ENCODE measurements around the gene ADAMTS10. TPM values are rescaled to one million over a fixed set of nuclear protein-coding genes. Genes with fewer than 3 reads are reported as not detected.

Gene ADAMTS10
- total RNA-seq, 1 donor from 2014 or later, result 5.8 TPM

GRCh38 chr19:8584965-8585893, 25.3 kb downstream of the ADAMTS10 start:
- no peak for TF ChIP-seq EZH2phosphoT487 (IDR thresholded peaks at IDR 0.05)
- TF ChIP-seq, protein P1, sequence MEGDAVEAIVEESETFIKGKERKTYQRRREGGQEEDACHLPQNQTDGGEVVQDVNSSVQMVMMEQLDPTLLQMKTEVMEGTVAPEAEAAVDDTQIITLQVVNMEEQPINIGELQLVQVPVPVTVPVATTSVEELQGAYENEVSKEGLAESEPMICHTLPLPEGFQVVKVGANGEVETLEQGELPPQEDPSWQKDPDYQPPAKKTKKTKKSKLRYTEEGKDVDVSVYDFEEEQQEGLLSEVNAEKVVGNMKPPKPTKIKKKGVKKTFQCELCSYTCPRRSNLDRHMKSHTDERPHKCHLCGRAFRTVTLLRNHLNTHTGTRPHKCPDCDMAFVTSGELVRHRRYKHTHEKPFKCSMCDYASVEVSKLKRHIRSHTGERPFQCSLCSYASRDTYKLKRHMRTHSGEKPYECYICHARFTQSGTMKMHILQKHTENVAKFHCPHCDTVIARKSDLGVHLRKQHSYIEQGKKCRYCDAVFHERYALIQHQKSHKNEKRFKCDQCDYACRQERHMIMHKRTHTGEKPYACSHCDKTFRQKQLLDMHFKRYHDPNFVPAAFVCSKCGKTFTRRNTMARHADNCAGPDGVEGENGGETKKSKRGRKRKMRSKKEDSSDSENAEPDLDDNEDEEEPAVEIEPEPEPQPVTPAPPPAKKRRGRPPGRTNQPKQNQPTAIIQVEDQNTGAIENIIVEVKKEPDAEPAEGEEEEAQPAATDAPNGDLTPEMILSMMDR (IDR thresholded peaks at IDR 0.05), result no peak

DNA sequence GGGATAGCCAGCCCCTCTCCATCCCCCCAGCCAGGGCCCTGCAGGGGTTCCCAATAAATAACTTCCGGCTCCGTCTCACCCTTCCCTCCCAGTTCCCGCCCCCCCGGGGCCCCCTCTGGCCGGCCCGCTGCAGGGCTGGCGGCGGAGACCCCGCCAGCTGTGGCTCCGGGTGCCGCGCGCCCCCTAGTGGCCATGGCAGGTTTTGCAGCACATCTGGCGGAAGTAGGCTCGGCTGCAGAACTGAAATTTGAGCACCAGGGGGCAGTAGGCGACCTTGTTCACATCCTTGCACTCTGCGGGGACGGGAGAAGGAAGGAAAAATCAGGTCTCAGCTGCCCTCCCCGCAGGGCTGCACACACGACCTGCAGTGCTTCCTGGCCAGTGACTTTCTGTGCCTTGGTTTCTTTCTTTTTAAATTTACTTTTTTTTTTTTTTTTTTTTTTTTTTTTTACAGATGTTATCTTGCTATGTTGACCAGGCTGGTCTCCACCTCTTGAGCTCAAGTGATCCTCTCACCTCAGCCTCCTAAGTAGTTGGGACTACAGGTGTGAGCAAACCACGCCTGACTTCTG, 29.7 kb downstream of the ADAMTS10 start:
- H3K9me3 ChIP-seq (ENCODE audit: low read depth), result no peaks in the 10 kb centered on the region
- peak; percentile 91 for DNase-seq (ENCODE audit: low spot score)
- H2AFZ ChIP-seq (replicated peaks), result peak overlapping the region; percentile 50
- peaks cover 16% of the 10 kb centered on the region for H3K27me3 Mint-ChIP-seq (ENCODE audit: insufficient read depth, low read depth)
- no peak overlapping the region for H3K9ac ChIP-seq
- H3K4me1 Mint-ChIP-seq, result peaks cover 12% of the 10 kb centered on the region
- no peak overlapping the region for H3K4me3 Mint-ChIP-seq
- no peaks in the 10 kb centered on the region for H3K36me3 ChIP-seq
- peak overlapping the region; percentile 30 for H3K4me3 ChIP-seq
- H4K20me1 ChIP-seq (ENCODE audit: low read depth), result no peaks in the 10 kb centered on the region
- H3K4me2 ChIP-seq, result peak overlapping the region; percentile 65
- no peak overlapping the region for H3K27ac Mint-ChIP-seq
- H3K79me2 ChIP-seq (ENCODE audit: low read depth), result no peaks in the 10 kb centered on the region
- peaks cover 2% of the 10 kb centered on the region for H3K36me3 Mint-ChIP-seq
- peaks cover 13% of the 10 kb centered on the region for H3K27me3 ChIP-seq
- H3K27ac ChIP-seq, result no peak overlapping the region
- no peaks in the 10 kb centered on the region for H3K9me3 Mint-ChIP-seq
- peaks cover 1% of the 10 kb centered on the region for H3K4me1 ChIP-seq
- TF ChIP-seq, protein P1 (IDR thresholded peaks at IDR 0.05), result peak; percentile 100
- no peak for TF ChIP-seq EZH2phosphoT487 (IDR thresholded peaks at IDR 0.05)
- no peak for TF ChIP-seq EZH2 (IDR thresholded peaks at IDR 0.05)
- peaks cover 11% of the 10 kb centered on the region for H3F3A ChIP-seq (ENCODE audit: low read depth)

More at GRCh38 chr19:8584965-8585893, 25.3 kb downstream of the ADAMTS10 start:
- H3K4me3 ChIP-seq, result no peak overlapping the region
- H3K9ac ChIP-seq, result no peak overlapping the region
- Mint-ChIP-seq H3K27ac (no peak overlapping the region), H3K9me3 (no peaks in the 10 kb centered on the region), H3K4me3 (no peak overlapping the region), H3K27me3 (ENCODE audit: insufficient read depth, low read depth) (peaks cover 11% of the 10 kb centered on the region), H3K4me1 (no peaks in the 10 kb centered on the region), H3K36me3 (peaks cover 2% of the 10 kb centered on the region)
- no peak overlapping the region for H2AFZ ChIP-seq (replicated peaks)
- no peaks in the 10 kb centered on the region for H3K79me2 ChIP-seq (ENCODE audit: low read depth)
- no peaks in the 10 kb centered on the region for H3K9me3 ChIP-seq (ENCODE audit: low read depth)
- H3K4me1 ChIP-seq, result no peaks in the 10 kb centered on the region
- peaks cover 11% of the 10 kb centered on the region for H3K27me3 ChIP-seq
- DNase-seq (ENCODE audit: low spot score), result no peak
- H3K27ac ChIP-seq, result no peak overlapping the region
- H3K4me2 ChIP-seq, result no peak overlapping the region
- H4K20me1 ChIP-seq (ENCODE audit: low read depth), result no peaks in the 10 kb centered on the region
- peaks cover 3% of the 10 kb centered on the region for H3F3A ChIP-seq (ENCODE audit: low read depth)
- no peaks in the 10 kb centered on the region for H3K36me3 ChIP-seq

- DNase-seq (ENCODE audit: low spot score), result peak; percentile 85
- Histone ChIP-seq H3K9me3 (ENCODE audit: low read depth) (no peaks in the 10 kb centered on the region), H3K36me3 (no peaks in the 10 kb centered on the region), H3F3A (ENCODE audit: low read depth) (peaks cover 11% of the 10 kb centered on the region), H3K27me3 (peaks cover 13% of the 10 kb centered on the region), H4K20me1 (ENCODE audit: low read depth) (no peaks in the 10 kb centered on the region), H3K4me3 (no peak overlapping the region), H3K79me2 (ENCODE audit: low read depth) (no peaks in the 10 kb centered on the region), H3K27ac (no peak overlapping the region), H3K9ac (no peak overlapping the region), H3K4me2 (no peak overlapping the region), H3K4me1 (peaks cover 5% of the 10 kb centered on the region), H2AFZ (replicated peaks) (no peak overlapping the region)
- Mint-ChIP-seq H3K36me3 (no peaks in the 10 kb centered on the region), H3K4me1 (peaks cover 15% of the 10 kb centered on the region), H3K4me3 (peak overlapping the region; percentile 11), H3K9me3 (no peaks in the 10 kb centered on the region), H3K27me3 (ENCODE audit: insufficient read depth, low read depth) (peaks cover 14% of the 10 kb centered on the region), H3K27ac (no peak overlapping the region)
- TF ChIP-seq EZH2phosphoT487 (IDR thresholded peaks at IDR 0.05), result no peak
- peak; percentile 55 for TF ChIP-seq EZH2 (IDR thresholded peaks at IDR 0.05)
- TF ChIP-seq, protein P1 (IDR thresholded peaks at IDR 0.05), result peak; percentile 96
These were observed 31.8 kb downstream of the ADAMTS10 start for GRCh38 chr19:8578642-8579265.
